Body of pancreas (tissue), 4 donors: Measurements from ENCODE around the gene MC4R.

Experiments used
- CTCF ChIP-seq, 7 experiments: fragments of 450-650 bp in 4 of 7; fragments of 200-600 bp in 3 of 7; sonication (generic) in 3 of 7; IDR thresholded peaks; one replicate each; pipeline ENCODE4 v1.5.1; 2016 to 2019; ENCODE audit warnings: antibody characterized with exemption in 7 of 7
- POLR2A ChIP-seq, 3 donors: fragments of 450-650 bp; IDR thresholded peaks; one replicate each; pipeline ENCODE4 v1.6.1; 2016; ENCODE audit warnings: antibody characterized with exemption in 3 of 3, mild to moderate bottlenecking in 2 of 3

- TF ChIP-seq CTCF (IDR thresholded peaks at IDR 0.05) (peak in 1 of 7 experiments; percentile 4), POLR2A (IDR thresholded peaks at IDR 0.05) (no peak)
These were observed 41.5 kb upstream of the MC4R start for GRCh38 chr18:60413944-60414547.
